Neural progenitor cell (in vitro differentiated cells): ENCODE data around the gene YIPF2. TPM values are rescaled to one million over a fixed set of nuclear protein-coding genes. Genes with fewer than 3 reads are reported as not detected.

ENCODE experiments used
- DNase-seq: peaks from one replicate; pipeline ENCODE4 v3.0.0-alpha.2; 2016; ENCODE audit warnings: low spot score
- H2AFZ ChIP-seq: fragments of 200-600 bp; sonication (generic); replicated peaks from 2 replicates; pipeline ENCODE4 v1.6.1; 2016; ENCODE audit warnings: antibody characterized with exemption
- H3F3A ChIP-seq: fragments of 200-600 bp; sonication (generic); 2 replicates; pipeline ENCODE4 v1.6.1; 2016; ENCODE audit warnings: antibody characterized with exemption, low read depth
- H3K27ac ChIP-seq: fragments of 200-600 bp; sonication (generic); 2 replicates; pipeline ENCODE4 v1.5.1; 2016; ENCODE audit warnings: mild to moderate bottlenecking
- H3K27me3 ChIP-seq: fragments of 200-600 bp; sonication (generic); 2 replicates; pipeline ENCODE4 v1.6.1; 2016; ENCODE audit warnings: mild to moderate bottlenecking, moderate library complexity
- H3K36me3 ChIP-seq: fragments of 200-600 bp; sonication (generic); 2 replicates; pipeline ENCODE4 v1.5.1; 2016
- H3K4me1 ChIP-seq: fragments of 200-600 bp; sonication (generic); 2 replicates; pipeline ENCODE4 v1.6.1; 2016; ENCODE audit warnings: mixed run types
- H3K4me2 ChIP-seq: fragments of 200-600 bp; sonication (generic); 2 replicates; pipeline ENCODE4 v1.6.1; 2016
- H3K4me3 ChIP-seq: fragments of 200-600 bp; sonication (generic); 2 replicates; pipeline ENCODE4 v1.5.1; 2016
- H3K79me2 ChIP-seq: fragments of 200-600 bp; sonication (generic); 2 replicates; pipeline ENCODE4 v1.6.1; 2016; ENCODE audit warnings: low read depth
- H3K9ac ChIP-seq: fragments of 200-600 bp; sonication (generic); 2 replicates; pipeline ENCODE4 v1.6.1; 2016
- H3K9me3 ChIP-seq: fragments of 200-600 bp; sonication (generic); 2 replicates; pipeline ENCODE4 v1.5.1; 2016; ENCODE audit warnings: low read depth
- H4K20me1 ChIP-seq: fragments of 200-600 bp; sonication (generic); 2 replicates; pipeline ENCODE4 v1.6.1; 2016; ENCODE audit warnings: low read depth
- H3K27ac Mint-ChIP-seq: 3 replicates; pipeline ENCODE4 v1.8.0; 2021; ENCODE audit warnings: mixed read lengths
- H3K27me3 Mint-ChIP-seq: 2 replicates; pipeline ENCODE4 v1.8.0; 2022; ENCODE audit warnings: low read depth, mild to moderate bottlenecking, inconsistent platforms, moderate library complexity, mixed read lengths; ENCODE audit not compliant: insufficient read depth
- H3K36me3 Mint-ChIP-seq: 3 replicates; pipeline ENCODE4 v1.8.0; 2021; ENCODE audit warnings: mixed read lengths
- H3K4me1 Mint-ChIP-seq: 3 replicates; pipeline ENCODE4 v1.8.0; 2021; ENCODE audit warnings: mixed read lengths
- H3K4me3 Mint-ChIP-seq: 3 replicates; pipeline ENCODE4 v1.8.0; 2021; ENCODE audit warnings: mild to moderate bottlenecking, moderate library complexity, mixed read lengths
- H3K9me3 Mint-ChIP-seq: 3 replicates; pipeline ENCODE4 v1.8.0; 2020; ENCODE audit warnings: mixed read lengths
- EZH2 ChIP-seq: fragments of 200-600 bp; sonication (generic); IDR thresholded peaks from 2 replicates; pipeline ENCODE4 v1.6.1; 2017; ENCODE audit warnings: antibody characterized with exemption, mild to moderate bottlenecking, moderate library complexity
- EZH2phosphoT487 ChIP-seq: fragments of 200-600 bp; sonication (generic); IDR thresholded peaks from 2 replicates; pipeline ENCODE4 v1.6.1; 2017; ENCODE audit warnings: antibody characterized with exemption
- total RNA-seq: library from RNA; depleted of rRNA; stranded (reverse); fragments of >200 nt; gene quantifications from 2 replicates; pipeline ENCODE4 v1.2.3, GENCODE V29; 2015; ENCODE audit warnings: low replicate concordance
- TF ChIP-seq, protein P1 (sequence below): fragments of 200-600 bp; sonication (generic); IDR thresholded peaks from 2 replicates; pipeline ENCODE4 v1.5.1; 2017; ENCODE audit warnings: antibody characterized with exemption, mild to moderate bottlenecking

The YIPF2 gene
- total RNA-seq, 1 donor from 2014 or later: 11.9 TPM

DNA sequence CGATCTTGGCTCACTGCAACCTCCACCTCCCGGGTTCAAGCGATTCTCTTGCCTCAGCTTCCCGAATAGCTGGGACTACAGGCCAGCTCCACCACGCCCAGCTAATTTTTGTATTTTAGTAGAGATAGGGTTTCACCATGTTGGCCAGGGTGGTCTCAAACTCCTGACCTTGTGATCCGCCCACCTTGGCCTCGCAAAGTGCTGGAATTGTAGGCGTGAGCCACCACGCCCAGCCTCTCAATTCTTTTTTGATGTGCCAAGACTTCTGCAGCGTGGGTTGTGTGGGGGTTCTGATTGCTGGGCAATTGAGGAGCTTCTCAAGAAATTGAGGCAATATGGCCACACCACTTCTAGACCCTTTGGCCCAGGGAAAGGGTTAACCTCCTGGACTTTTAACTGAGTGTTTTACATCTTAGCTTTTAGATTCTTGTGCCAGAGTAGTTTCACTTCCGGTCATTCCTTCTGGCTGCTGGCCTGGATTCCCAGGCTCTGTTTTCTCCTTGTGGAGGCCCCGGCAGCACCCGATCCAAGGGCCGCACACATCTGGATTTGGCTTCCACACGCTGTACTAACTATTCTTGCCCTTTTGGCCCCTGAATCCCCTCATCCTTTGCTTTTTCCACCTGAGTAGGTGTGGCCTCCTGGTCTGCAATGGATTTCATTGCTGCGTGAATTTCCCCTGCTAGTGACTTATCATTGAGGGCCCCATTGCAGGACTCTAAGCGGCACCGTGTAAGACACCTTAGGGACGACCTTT lies 47.1 kb upstream of the YIPF2 start:
- H3K27me3 Mint-ChIP-seq: peaks cover 3% of the 10 kb centered on the region
- no peak overlapping the region for H3K4me3 Mint-ChIP-seq
- H3K36me3 Mint-ChIP-seq: peaks cover 33% of the 10 kb centered on the region
- no peak for DNase-seq
- peaks cover 5% of the 10 kb centered on the region for H3K9me3 Mint-ChIP-seq
- peak overlapping the region; percentile 50 for H3K27ac Mint-ChIP-seq
- Histone ChIP-seq H3K79me2 (peaks cover 100% of the 10 kb centered on the region), H3F3A (peaks cover 5% of the 10 kb centered on the region), H3K4me3 (no peak overlapping the region), H3K4me2 (no peak overlapping the region), H3K27me3 (no peaks in the 10 kb centered on the region), H3K4me1 (no peaks in the 10 kb centered on the region), H4K20me1 (peaks cover 94% of the 10 kb centered on the region), H3K9me3 (no peaks in the 10 kb centered on the region), H2AFZ (no peak overlapping the region), H3K9ac (no peak overlapping the region), H3K36me3 (no peaks in the 10 kb centered on the region), H3K27ac (no peak overlapping the region)
- H3K4me1 Mint-ChIP-seq: peaks cover 7% of the 10 kb centered on the region
- no peak for TF ChIP-seq EZH2
- TF ChIP-seq, protein P1, sequence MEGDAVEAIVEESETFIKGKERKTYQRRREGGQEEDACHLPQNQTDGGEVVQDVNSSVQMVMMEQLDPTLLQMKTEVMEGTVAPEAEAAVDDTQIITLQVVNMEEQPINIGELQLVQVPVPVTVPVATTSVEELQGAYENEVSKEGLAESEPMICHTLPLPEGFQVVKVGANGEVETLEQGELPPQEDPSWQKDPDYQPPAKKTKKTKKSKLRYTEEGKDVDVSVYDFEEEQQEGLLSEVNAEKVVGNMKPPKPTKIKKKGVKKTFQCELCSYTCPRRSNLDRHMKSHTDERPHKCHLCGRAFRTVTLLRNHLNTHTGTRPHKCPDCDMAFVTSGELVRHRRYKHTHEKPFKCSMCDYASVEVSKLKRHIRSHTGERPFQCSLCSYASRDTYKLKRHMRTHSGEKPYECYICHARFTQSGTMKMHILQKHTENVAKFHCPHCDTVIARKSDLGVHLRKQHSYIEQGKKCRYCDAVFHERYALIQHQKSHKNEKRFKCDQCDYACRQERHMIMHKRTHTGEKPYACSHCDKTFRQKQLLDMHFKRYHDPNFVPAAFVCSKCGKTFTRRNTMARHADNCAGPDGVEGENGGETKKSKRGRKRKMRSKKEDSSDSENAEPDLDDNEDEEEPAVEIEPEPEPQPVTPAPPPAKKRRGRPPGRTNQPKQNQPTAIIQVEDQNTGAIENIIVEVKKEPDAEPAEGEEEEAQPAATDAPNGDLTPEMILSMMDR: no peak
- TF ChIP-seq EZH2phosphoT487: no peak

- no peak for DNase-seq
- no peak overlapping the region for H3K27ac ChIP-seq
- peaks cover 31% of the 10 kb centered on the region for H3K4me1 Mint-ChIP-seq
These were observed 42.8 kb upstream of the YIPF2 start for GRCh38 chr19:10971107-10971726.

DNA sequence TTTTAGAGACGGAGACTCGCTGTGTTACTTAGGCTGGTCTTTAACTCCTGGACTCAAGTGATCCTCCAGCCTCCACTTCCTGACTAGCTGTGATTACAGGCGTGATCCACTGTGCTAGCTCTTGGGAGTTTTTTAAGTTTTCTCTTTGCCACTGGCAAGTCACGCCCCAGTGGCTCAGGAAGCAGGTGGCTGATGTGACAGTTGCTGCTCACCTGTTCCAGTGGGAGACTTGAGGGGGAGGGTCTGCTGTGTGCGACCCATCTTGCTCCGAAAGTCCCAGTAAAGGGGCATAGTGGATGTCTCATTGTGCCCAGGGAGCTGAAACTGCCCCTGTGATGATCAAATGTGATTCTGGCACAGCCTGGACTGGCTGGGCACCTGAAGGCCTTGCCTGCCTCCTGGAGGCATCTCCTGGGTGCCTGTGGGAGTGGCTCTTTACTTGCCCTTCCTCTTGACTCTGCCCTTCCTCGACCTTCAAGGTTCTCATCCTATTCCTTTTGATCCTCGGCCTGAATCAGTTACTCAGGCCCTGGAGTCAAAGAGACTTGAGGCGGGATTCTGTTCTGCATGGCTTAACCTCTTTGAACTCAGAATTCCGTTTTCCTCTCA lies 40.2 kb upstream of the YIPF2 start:
- Histone ChIP-seq H3K79me2 (peaks cover 100% of the 10 kb centered on the region), H3F3A (no peaks in the 10 kb centered on the region), H3K9ac (no peak overlapping the region), H3K4me1 (no peaks in the 10 kb centered on the region), H3K36me3 (no peaks in the 10 kb centered on the region), H3K27ac (no peak overlapping the region), H3K9me3 (no peaks in the 10 kb centered on the region), H3K27me3 (no peaks in the 10 kb centered on the region), H4K20me1 (peaks cover 95% of the 10 kb centered on the region), H2AFZ (no peak overlapping the region), H3K4me3 (no peak overlapping the region), H3K4me2 (peak overlapping the region; percentile 2)
- peaks cover 37% of the 10 kb centered on the region for H3K36me3 Mint-ChIP-seq
- TF ChIP-seq, protein P1: no peak
- no peak for TF ChIP-seq EZH2phosphoT487
- H3K4me1 Mint-ChIP-seq: peaks cover 41% of the 10 kb centered on the region
- peaks cover 3% of the 10 kb centered on the region for H3K9me3 Mint-ChIP-seq
- DNase-seq: no peak
- H3K27me3 Mint-ChIP-seq: peaks cover 2% of the 10 kb centered on the region
- H3K27ac Mint-ChIP-seq: peak overlapping the region; percentile 31
- peak overlapping the region; percentile 60 for H3K4me3 Mint-ChIP-seq

More at GRCh38 chr19:10971107-10971726, 42.8 kb upstream of the YIPF2 start:
- Mint-ChIP-seq H3K4me3 (no peak overlapping the region), H3K27ac (no peak overlapping the region), H3K36me3 (peaks cover 41% of the 10 kb centered on the region), H3K9me3 (peaks cover 4% of the 10 kb centered on the region), H3K27me3 (peaks cover 3% of the 10 kb centered on the region)
- Histone ChIP-seq H2AFZ (no peak overlapping the region), H3K79me2 (peaks cover 100% of the 10 kb centered on the region), H3K36me3 (no peaks in the 10 kb centered on the region), H3K9me3 (no peaks in the 10 kb centered on the region), H3K9ac (no peak overlapping the region), H3K4me1 (no peaks in the 10 kb centered on the region), H3K27me3 (no peaks in the 10 kb centered on the region), H3F3A (peaks cover 5% of the 10 kb centered on the region), H3K4me3 (no peak overlapping the region), H4K20me1 (peaks cover 94% of the 10 kb centered on the region), H3K4me2 (no peak overlapping the region)
- TF ChIP-seq, protein P1: no peak
- TF ChIP-seq EZH2: no peak
- no peak for TF ChIP-seq EZH2phosphoT487
